IMR-90 (cell line): ENCODE measurements around the gene BRINP1.

Experiments used
- BHLHE40 ChIP-seq: fragments of 150-350 bp; IDR thresholded peaks from 2 replicates; pipeline ENCODE4 v1.6.1; 2016; ENCODE audit warnings: mild to moderate bottlenecking, low read depth, low read length
- CHD1 ChIP-seq: IDR thresholded peaks from 2 replicates; pipeline ENCODE4 v1.6.1; 2012; ENCODE audit warnings: low read depth, low read length, improper control_type of control experiment
- MXI1 ChIP-seq: IDR thresholded peaks from 2 replicates; pipeline ENCODE4 v1.6.1; 2012; ENCODE audit warnings: low read depth, mild to moderate bottlenecking, low read length, moderate library complexity, borderline replicate concordance
- POLR2A ChIP-seq: IDR thresholded peaks from 2 replicates; pipeline ENCODE4 v1.6.1; 2012; ENCODE audit warnings: mild to moderate bottlenecking, low read depth, low read length
- RAD21 ChIP-seq: IDR thresholded peaks from 2 replicates; pipeline ENCODE4 v1.6.1; 2012; ENCODE audit warnings: low read length, improper control_type of control experiment
- RCOR1 ChIP-seq: IDR thresholded peaks from 2 replicates; pipeline ENCODE4 v1.6.1; 2012; ENCODE audit warnings: mild to moderate bottlenecking, low read length, improper control_type of control experiment; ENCODE audit not compliant: insufficient replicate concordance
- RFX5 ChIP-seq: IDR thresholded peaks from 2 replicates; pipeline ENCODE4 v1.8.0; 2012; ENCODE audit warnings: low read depth, mild to moderate bottlenecking, low read length, moderate library complexity
- TF ChIP-seq, protein P1 (sequence below): conservative IDR thresholded peaks from 2 replicates; pipeline ENCODE4 v1.5.1; 2012; ENCODE audit warnings: mild to moderate bottlenecking, low read depth, low read length, improper control_type of control experiment
- TF ChIP-seq, protein P2 (sequence below): fragments of 150-350 bp; IDR thresholded peaks from 2 replicates; pipeline ENCODE4 v1.6.1; 2017; ENCODE audit warnings: mild to moderate bottlenecking, antibody characterized with exemption, low read length, low read depth

DNA sequence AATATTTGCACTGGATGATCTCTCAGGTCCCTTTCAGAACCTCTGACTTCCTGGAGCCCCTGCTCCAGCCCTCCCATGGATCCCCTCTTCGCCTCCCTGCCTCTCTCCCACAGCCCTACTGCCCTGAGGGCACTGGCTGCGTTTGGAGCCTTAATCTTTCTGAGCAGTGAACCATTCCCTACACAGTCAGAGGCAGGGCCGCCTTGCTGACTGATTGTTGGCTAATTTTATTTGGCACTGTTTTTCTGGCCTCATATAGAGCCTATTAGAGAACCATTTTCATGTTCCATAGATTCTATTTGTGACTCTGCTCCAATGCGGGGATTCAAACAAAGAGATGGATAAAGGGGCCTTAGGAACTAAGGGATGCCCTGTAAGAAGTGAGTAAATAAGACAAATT, 91.1 kb downstream of the BRINP1 start:
- TF ChIP-seq, protein P1, sequence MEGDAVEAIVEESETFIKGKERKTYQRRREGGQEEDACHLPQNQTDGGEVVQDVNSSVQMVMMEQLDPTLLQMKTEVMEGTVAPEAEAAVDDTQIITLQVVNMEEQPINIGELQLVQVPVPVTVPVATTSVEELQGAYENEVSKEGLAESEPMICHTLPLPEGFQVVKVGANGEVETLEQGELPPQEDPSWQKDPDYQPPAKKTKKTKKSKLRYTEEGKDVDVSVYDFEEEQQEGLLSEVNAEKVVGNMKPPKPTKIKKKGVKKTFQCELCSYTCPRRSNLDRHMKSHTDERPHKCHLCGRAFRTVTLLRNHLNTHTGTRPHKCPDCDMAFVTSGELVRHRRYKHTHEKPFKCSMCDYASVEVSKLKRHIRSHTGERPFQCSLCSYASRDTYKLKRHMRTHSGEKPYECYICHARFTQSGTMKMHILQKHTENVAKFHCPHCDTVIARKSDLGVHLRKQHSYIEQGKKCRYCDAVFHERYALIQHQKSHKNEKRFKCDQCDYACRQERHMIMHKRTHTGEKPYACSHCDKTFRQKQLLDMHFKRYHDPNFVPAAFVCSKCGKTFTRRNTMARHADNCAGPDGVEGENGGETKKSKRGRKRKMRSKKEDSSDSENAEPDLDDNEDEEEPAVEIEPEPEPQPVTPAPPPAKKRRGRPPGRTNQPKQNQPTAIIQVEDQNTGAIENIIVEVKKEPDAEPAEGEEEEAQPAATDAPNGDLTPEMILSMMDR, result no peak
- TF ChIP-seq POLR2A, result no peak
- TF ChIP-seq RFX5, result no peak
- TF ChIP-seq BHLHE40, result no peak
- no peak for TF ChIP-seq CHD1
- TF ChIP-seq RCOR1, result no peak
- no peak for TF ChIP-seq RAD21
- TF ChIP-seq MXI1, result no peak
- TF ChIP-seq, protein P2, sequence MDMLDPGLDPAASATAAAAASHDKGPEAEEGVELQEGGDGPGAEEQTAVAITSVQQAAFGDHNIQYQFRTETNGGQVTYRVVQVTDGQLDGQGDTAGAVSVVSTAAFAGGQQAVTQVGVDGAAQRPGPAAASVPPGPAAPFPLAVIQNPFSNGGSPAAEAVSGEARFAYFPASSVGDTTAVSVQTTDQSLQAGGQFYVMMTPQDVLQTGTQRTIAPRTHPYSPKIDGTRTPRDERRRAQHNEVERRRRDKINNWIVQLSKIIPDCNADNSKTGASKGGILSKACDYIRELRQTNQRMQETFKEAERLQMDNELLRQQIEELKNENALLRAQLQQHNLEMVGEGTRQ, result no peak
